Ovary (tissue), 3 donors: ENCODE results near the gene SMARCA1.

Experiments used
- POLR2A ChIP-seq: fragments of 450-650 bp; IDR thresholded peaks from one replicate; pipeline ENCODE4 v1.6.1; 2017; ENCODE audit warnings: antibody characterized with exemption, mild to moderate bottlenecking, moderate library complexity
- TF ChIP-seq, protein P1 (sequence below), 3 donors: fragments of 450-650 bp in 2 of 3; fragments of 200-600 bp in 1 of 3; IDR thresholded peaks; one replicate each; pipeline versions ENCODE4 v1.5.1 to v1.8.0; 2016 to 2022; ENCODE audit warnings: antibody characterized with exemption in 3 of 3, mild to moderate bottlenecking in 1 of 3
- donor health status: DM: no; HTN: no; CAD: no.

DNA sequence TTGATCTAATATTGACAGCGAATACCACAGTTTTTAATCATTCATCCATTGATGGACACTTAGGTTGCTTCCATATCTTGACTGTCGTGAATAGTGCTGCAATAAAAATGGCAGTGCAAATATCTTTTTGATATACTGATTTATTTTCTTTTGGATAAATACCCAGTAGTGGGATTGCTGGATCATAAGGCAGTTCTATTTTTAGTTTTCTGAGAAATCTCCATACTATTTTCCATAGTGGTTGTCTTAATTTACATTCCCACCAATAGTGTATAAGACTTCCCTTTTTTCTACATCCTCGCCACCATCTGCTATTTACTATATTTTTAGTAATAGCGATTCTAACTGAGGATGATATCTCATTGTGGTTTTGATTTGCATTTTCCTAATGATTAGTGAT is 100.1 kb downstream of the SMARCA1 start:
- TF ChIP-seq POLR2A, result no peak
- TF ChIP-seq, protein P1, sequence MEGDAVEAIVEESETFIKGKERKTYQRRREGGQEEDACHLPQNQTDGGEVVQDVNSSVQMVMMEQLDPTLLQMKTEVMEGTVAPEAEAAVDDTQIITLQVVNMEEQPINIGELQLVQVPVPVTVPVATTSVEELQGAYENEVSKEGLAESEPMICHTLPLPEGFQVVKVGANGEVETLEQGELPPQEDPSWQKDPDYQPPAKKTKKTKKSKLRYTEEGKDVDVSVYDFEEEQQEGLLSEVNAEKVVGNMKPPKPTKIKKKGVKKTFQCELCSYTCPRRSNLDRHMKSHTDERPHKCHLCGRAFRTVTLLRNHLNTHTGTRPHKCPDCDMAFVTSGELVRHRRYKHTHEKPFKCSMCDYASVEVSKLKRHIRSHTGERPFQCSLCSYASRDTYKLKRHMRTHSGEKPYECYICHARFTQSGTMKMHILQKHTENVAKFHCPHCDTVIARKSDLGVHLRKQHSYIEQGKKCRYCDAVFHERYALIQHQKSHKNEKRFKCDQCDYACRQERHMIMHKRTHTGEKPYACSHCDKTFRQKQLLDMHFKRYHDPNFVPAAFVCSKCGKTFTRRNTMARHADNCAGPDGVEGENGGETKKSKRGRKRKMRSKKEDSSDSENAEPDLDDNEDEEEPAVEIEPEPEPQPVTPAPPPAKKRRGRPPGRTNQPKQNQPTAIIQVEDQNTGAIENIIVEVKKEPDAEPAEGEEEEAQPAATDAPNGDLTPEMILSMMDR (IDR thresholded peaks at IDR 0.05), result no peak
